Kidney epithelial cell (primary cell): ENCODE data around the gene CABCOCO1. TPM values are rescaled to one million over a fixed set of nuclear protein-coding genes. Genes with fewer than 3 reads are reported as not detected.

Experiments
- DNase-seq: peaks from one replicate; pipeline ENCODE4 v3.0.0-alpha.2; 2010; ENCODE audit warnings: low read depth
- H3K27me3 ChIP-seq: 2 replicates; pipeline ENCODE4 v1.6.0; 2011; ENCODE audit warnings: low read length; ENCODE audit not compliant: control insufficient read depth, insufficient read depth
- H3K36me3 ChIP-seq: 2 replicates; pipeline ENCODE4 v1.5.1; 2011; ENCODE audit warnings: low read length; ENCODE audit not compliant: control insufficient read depth, insufficient read depth
- H3K4me3 ChIP-seq: 2 replicates; pipeline ENCODE4 v1.5.1; 2011; ENCODE audit warnings: low read depth, mild to moderate bottlenecking, control low read depth, low read length
- total RNA-seq: library from RNA; depleted of rRNA; stranded (reverse); fragments of >200 nt; gene quantifications from 2 replicates; pipeline ENCODE4 v1.2.3, GENCODE V29; 2015
- TF ChIP-seq, protein P1 (sequence below): IDR thresholded peaks from 2 replicates; pipeline ENCODE4 v1.5.1; 2011; ENCODE audit warnings: mild to moderate bottlenecking, moderate library complexity, low read length, control low read depth, inconsistent platforms; ENCODE audit not compliant: insufficient read depth, poor library complexity, severe bottlenecking

CABCOCO1 gene
- total RNA-seq, 1 donor from 2014 or later, result 0.33 TPM

DNA sequence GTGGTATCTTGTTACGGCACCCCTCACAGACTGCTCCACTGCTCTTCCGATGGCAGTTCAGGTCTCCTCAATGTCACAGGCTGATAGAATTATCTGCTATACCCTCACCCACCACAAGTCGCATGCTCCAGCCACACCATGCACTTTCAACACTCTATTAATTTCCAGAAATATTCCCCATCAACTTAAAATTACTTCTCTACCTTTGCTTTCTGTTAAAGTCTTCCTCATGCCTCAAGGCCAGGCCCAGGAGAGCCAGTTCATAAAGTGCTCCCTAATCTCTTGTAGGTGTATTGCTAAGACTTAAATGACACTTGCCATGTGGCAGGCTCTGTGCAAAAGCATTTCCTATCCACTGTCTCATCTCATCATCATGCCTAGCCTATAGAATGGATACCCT is 132.8 kb downstream of the CABCOCO1 start:
- Histone ChIP-seq H3K27me3 (no peaks in the 10 kb centered on the region), H3K36me3 (no peaks in the 10 kb centered on the region), H3K4me3 (no peak overlapping the region)
- TF ChIP-seq, protein P1, sequence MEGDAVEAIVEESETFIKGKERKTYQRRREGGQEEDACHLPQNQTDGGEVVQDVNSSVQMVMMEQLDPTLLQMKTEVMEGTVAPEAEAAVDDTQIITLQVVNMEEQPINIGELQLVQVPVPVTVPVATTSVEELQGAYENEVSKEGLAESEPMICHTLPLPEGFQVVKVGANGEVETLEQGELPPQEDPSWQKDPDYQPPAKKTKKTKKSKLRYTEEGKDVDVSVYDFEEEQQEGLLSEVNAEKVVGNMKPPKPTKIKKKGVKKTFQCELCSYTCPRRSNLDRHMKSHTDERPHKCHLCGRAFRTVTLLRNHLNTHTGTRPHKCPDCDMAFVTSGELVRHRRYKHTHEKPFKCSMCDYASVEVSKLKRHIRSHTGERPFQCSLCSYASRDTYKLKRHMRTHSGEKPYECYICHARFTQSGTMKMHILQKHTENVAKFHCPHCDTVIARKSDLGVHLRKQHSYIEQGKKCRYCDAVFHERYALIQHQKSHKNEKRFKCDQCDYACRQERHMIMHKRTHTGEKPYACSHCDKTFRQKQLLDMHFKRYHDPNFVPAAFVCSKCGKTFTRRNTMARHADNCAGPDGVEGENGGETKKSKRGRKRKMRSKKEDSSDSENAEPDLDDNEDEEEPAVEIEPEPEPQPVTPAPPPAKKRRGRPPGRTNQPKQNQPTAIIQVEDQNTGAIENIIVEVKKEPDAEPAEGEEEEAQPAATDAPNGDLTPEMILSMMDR, result no peak
- DNase-seq, result no peak

DNA sequence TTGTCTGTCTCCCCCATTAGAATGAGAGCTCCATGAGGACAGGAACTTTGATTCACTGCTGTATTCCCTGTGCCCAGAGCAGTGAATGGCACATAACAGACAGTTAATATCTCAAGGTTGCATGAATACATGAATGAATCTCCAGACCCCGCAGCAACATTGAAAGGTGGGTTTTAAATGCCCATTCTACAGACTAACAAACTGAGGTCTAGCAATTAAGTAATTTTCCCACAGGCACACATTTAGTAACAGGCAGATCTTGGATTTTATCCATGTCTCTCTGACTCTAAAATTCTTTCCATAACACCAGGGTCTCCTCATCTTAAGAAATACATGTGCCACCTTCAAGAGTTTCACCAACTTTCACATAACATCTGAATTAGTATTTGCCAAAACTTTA is 134.1 kb downstream of the CABCOCO1 start:
- TF ChIP-seq, protein P1, result no peak
- no peak for DNase-seq

DNA sequence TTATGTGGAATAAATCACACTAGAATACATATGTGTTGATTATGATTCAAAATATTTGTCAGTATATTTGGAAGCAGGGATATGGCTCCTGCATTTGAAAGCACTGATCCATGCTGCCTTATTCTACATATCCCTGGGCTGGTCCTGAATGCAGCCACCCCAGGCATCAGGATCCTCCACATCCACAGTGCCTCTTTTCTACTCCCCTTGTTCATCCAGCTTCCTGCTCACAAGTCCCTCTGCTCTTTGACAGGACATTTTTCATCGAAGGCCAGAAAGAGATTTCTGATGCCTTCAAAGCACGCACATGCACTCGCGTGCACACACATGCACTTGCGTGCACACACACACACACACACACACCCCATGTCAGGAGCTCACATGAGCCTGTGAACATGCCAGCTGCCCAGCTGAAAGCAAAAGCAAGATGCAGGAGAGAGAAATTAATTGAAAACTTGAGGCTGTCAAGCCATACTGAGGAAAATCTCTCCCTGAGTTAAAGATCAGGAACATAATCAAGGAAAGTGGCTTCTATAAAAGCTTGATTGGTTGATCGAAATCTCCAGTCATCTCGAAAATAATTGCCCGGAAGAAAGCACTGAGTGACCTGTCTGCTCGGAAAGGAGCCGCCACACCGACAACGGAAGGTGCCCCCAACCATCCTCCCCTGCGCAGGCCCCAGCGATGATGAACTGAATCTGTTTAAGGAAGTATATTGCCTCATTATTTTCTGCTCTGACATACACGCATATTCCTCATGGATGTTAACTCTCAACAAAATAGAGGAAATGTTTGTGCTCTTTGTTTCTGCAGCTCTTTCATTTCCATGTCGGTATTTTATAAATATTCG is 134.8 kb downstream of the CABCOCO1 start:
- Histone ChIP-seq H3K27me3 (no peaks in the 10 kb centered on the region), H3K4me3 (no peak overlapping the region), H3K36me3 (no peaks in the 10 kb centered on the region)
- no peak for DNase-seq
- TF ChIP-seq, protein P1, result no peak

More for the DNA sequence above, 134.1 kb downstream of the CABCOCO1 start:
- Histone ChIP-seq H3K4me3 (no peak overlapping the region), H3K36me3 (no peaks in the 10 kb centered on the region), H3K27me3 (no peaks in the 10 kb centered on the region)

DNA sequence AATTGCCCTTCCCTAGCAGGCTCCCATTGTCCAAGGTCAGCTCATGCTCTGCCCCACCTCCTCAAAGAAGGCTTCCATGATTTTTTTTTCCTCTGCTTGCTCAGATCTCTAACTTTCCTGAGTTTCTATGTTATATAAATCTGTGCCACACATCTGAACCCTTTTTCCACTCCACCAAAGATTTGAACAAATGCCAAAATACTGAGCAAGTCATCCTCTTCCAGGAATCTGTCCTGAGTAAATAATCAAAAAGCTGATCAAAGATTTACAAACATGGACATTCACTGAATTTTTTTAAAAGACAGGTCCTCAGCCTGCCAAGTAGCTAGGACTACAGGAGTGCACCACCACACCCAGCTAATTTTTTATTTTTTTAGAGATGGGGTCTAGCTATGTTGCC is 136.0 kb downstream of the CABCOCO1 start:
- Histone ChIP-seq H3K27me3 (no peaks in the 10 kb centered on the region), H3K36me3 (no peaks in the 10 kb centered on the region), H3K4me3 (no peak overlapping the region)
- TF ChIP-seq, protein P1, result no peak
- DNase-seq, result no peak

DNA sequence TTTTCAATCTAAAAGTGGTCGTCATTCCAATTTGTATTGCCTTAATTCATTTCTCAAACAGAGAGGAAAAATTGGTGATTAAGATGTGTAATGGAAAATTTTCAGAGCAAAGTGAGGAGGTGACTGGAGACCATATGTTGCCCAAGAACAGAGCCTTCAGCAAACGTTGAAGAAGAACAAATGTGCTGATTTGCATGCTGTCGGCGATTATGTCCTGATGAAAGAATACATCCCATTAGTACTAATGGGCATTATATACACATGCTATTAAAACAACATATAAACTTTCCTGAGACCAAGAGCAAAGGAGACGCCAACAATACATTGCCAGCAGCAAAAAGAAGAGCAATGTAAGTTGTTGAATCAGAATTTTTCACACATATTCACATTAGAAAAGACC is 138.8 kb downstream of the CABCOCO1 start:
- H3K36me3 ChIP-seq, result no peaks in the 10 kb centered on the region
- TF ChIP-seq, protein P1, result no peak
- no peak overlapping the region for H3K4me3 ChIP-seq
- no peak for DNase-seq
- H3K27me3 ChIP-seq, result no peaks in the 10 kb centered on the region

DNA sequence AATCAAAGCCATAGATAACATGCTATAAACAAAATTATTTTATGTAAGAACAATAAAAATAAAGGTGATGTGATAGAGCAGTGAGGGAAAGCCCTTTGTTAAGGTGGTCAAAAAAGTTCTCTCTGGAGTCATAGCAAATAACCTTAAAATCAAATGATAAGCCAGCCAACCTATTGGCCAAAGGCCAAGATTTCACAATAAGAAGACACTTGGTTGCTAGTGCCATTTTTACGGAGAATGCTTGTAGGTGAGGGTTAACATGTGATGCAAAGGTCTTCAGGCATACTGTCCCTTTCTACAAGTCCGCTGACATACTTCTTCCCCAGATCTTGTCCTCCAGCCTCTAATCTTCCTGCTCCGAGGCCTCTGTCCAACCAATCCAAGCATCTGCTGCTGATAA is 140.5 kb downstream of the CABCOCO1 start:
- H3K36me3 ChIP-seq, result no peaks in the 10 kb centered on the region
- H3K27me3 ChIP-seq, result no peaks in the 10 kb centered on the region
- DNase-seq, result no peak
- H3K4me3 ChIP-seq, result no peak overlapping the region
- TF ChIP-seq, protein P1, result no peak
